GM23248 (cell line): ENCODE data around the gene ZNF19. TPM values are rescaled to one million over a fixed set of nuclear protein-coding genes. Genes with fewer than 3 reads are reported as not detected.

Experiments used
- DNase-seq: peaks from one replicate; pipeline ENCODE4 v3.0.0-alpha.2; 2015
- H2AFZ ChIP-seq: fragments of 200-600 bp; sonication (generic); 2 replicates; pipeline ENCODE4 v1.6.1; 2016; ENCODE audit warnings: antibody characterized with exemption
- H3F3A ChIP-seq: fragments of 200-600 bp; sonication (generic); 2 replicates; pipeline ENCODE4 v1.6.1; 2016; ENCODE audit warnings: mild to moderate bottlenecking, antibody characterized with exemption, mixed run types; ENCODE audit not compliant: insufficient read depth
- H3K27ac ChIP-seq: fragments of 200-600 bp; sonication (generic); 2 replicates; pipeline ENCODE4 v1.5.1; 2016; ENCODE audit warnings: mild to moderate bottlenecking
- H3K27me3 ChIP-seq: fragments of 200-600 bp; sonication (generic); replicated peaks from 2 replicates; pipeline ENCODE4 v1.6.1; 2016; ENCODE audit warnings: mild to moderate bottlenecking; ENCODE audit not compliant: insufficient read depth
- H3K36me3 ChIP-seq: fragments of 200-600 bp; sonication (generic); 2 replicates; pipeline ENCODE4 v1.6.1; 2016; ENCODE audit warnings: low read depth, mild to moderate bottlenecking
- H3K4me1 ChIP-seq: fragments of 200-600 bp; sonication (generic); 2 replicates; pipeline ENCODE4 v1.6.1; 2016; ENCODE audit warnings: mild to moderate bottlenecking; ENCODE audit not compliant: insufficient read depth
- H3K4me2 ChIP-seq: fragments of 200-600 bp; sonication (generic); one replicate; pipeline ENCODE4 v1.6.1; 2016; ENCODE audit warnings: mild to moderate bottlenecking; ENCODE audit not compliant: unreplicated experiment
- H3K4me3 ChIP-seq: fragments of 200-600 bp; sonication (generic); 2 replicates; pipeline ENCODE4 v1.5.1; 2016; ENCODE audit warnings: mild to moderate bottlenecking
- H3K79me2 ChIP-seq: fragments of 200-600 bp; sonication (generic); 2 replicates; pipeline ENCODE4 v1.6.1; 2016; ENCODE audit warnings: mild to moderate bottlenecking; ENCODE audit not compliant: insufficient read depth
- H3K9ac ChIP-seq: fragments of 200-600 bp; sonication (generic); 2 replicates; pipeline ENCODE4 v1.6.1; 2016; ENCODE audit warnings: mild to moderate bottlenecking
- H3K9me2 ChIP-seq: fragments of 200-600 bp; sonication (generic); 2 replicates; pipeline ENCODE4 v1.6.1; 2016; ENCODE audit warnings: mixed run types, mild to moderate bottlenecking, moderate library complexity; ENCODE audit not compliant: insufficient read depth
- H3K9me3 ChIP-seq: fragments of 200-600 bp; sonication (generic); one replicate; pipeline ENCODE4 v1.6.1; 2017; ENCODE audit warnings: low read depth
- H4K20me1 ChIP-seq: fragments of 200-600 bp; sonication (generic); 2 replicates; pipeline ENCODE4 v1.6.0; 2016; ENCODE audit not compliant: insufficient read depth
- EZH2 ChIP-seq: fragments of 200-600 bp; sonication (generic); IDR thresholded peaks from 2 replicates; pipeline ENCODE4 v1.6.1; 2018; ENCODE audit warnings: antibody characterized with exemption, mild to moderate bottlenecking; ENCODE audit not compliant: insufficient read depth, poor library complexity, severe bottlenecking
- EZH2phosphoT487 ChIP-seq: fragments of 200-600 bp; sonication (generic); IDR thresholded peaks from 2 replicates; pipeline ENCODE4 v1.6.1; 2018; ENCODE audit warnings: antibody characterized with exemption, moderate library complexity, mild to moderate bottlenecking, low read depth; ENCODE audit not compliant: insufficient read depth
- WGBS, 2 experiments: methylation state at CpG; one replicate each; pipeline ENCODE4 v1.1.6; 2015 to 2017; ENCODE audit warnings: low lambda C conversion rate in 2 of 2, low coverage in 1 of 2; ENCODE audit errors: missing lambda C conversion rate in 2 of 2; 5-methylcytosine and 5-hydroxymethylcytosine counted together
- in situ Hi-C: fragments of 300-500 bp; cut with MboI; formaldehyde crosslinking; loops from 2 replicates; pipeline ENCODE4 v1.15.0; 2020
- polyA plus RNA-seq: library from polyadenylated mRNA; unstranded; fragments of >200 nt; fragmentation: Nextera tagmentation; extraction: Ambion mirVana; gene quantifications from 2 replicates; pipeline ENCODE4 v1.2.1, GENCODE V29; 2016
- total RNA-seq: library from RNA; depleted of rRNA; stranded (reverse); fragments of >200 nt; shearing (Covaris generic); gene quantifications from 2 replicates; pipeline ENCODE4 v1.2.3, GENCODE V29; 2014

The ZNF19 gene
- total and polyA plus RNA-seq, 2 experiments from 2014 or later, result 1.3 to 1.7 TPM

GRCh38 chr16:71520550-71520949 is 31.4 kb upstream of the ZNF19 start:
- Histone ChIP-seq H3K9me3 (no peaks in the 10 kb centered on the region), H3K4me1 (no peaks in the 10 kb centered on the region), H3K27ac (no peak overlapping the region), H2AFZ (no peak overlapping the region), H3K9me2 (no peaks in the 10 kb centered on the region), H3K79me2 (no peaks in the 10 kb centered on the region), H3K4me2 (no peak overlapping the region), H3K9ac (no peak overlapping the region), H3K36me3 (no peaks in the 10 kb centered on the region), H3K4me3 (no peak overlapping the region), H3F3A (no peaks in the 10 kb centered on the region), H4K20me1 (no peaks in the 10 kb centered on the region), H3K27me3 (no peaks in the 10 kb centered on the region)
- DNase-seq, result no peak
- TF ChIP-seq EZH2 (no peak), EZH2phosphoT487 (no peak)
- in situ Hi-C loops, result no loop called here
- WGBS, 2 experiments, result 57 to 58% methylated on average over 3 of the region's 3 CpGs

- Histone ChIP-seq H3K9me2 (no peaks in the 10 kb centered on the region), H2AFZ (no peak overlapping the region), H3K79me2 (no peaks in the 10 kb centered on the region), H3K4me2 (no peak overlapping the region), H3K4me3 (no peak overlapping the region), H3K27ac (no peak overlapping the region), H3K27me3 (peaks cover 12% of the 10 kb centered on the region), H4K20me1 (no peaks in the 10 kb centered on the region), H3F3A (no peaks in the 10 kb centered on the region), H3K9me3 (no peaks in the 10 kb centered on the region), H3K4me1 (no peaks in the 10 kb centered on the region), H3K9ac (no peak overlapping the region), H3K36me3 (no peaks in the 10 kb centered on the region)
- WGBS, 2 experiments, result 34 to 43% methylated on average over 3 of the region's 3 CpGs
- TF ChIP-seq EZH2phosphoT487 (no peak), EZH2 (no peak)
- in situ Hi-C loops, result no loop called here
- no peak for DNase-seq
These were observed 25.9 kb upstream of the ZNF19 start for GRCh38 chr16:71515026-71515425.

- Histone ChIP-seq H3K79me2 (no peaks in the 10 kb centered on the region), H3F3A (no peaks in the 10 kb centered on the region), H3K4me2 (no peak overlapping the region), H3K4me1 (no peaks in the 10 kb centered on the region), H3K27me3 (peaks cover 12% of the 10 kb centered on the region), H3K9me3 (no peaks in the 10 kb centered on the region), H3K27ac (no peak overlapping the region), H3K36me3 (no peaks in the 10 kb centered on the region), H3K9me2 (no peaks in the 10 kb centered on the region), H3K9ac (no peak overlapping the region), H4K20me1 (no peaks in the 10 kb centered on the region), H3K4me3 (no peak overlapping the region), H2AFZ (no peak overlapping the region)
- TF ChIP-seq EZH2 (no peak), EZH2phosphoT487 (no peak)
- no peak for DNase-seq
- WGBS, 2 experiments, result 60 to 65% methylated on average over 7 of the region's 7 CpGs
- in situ Hi-C loops, result no loop called here
These were observed 25.4 kb upstream of the ZNF19 start for GRCh38 chr16:71514476-71514875.

- no peaks in the 10 kb centered on the region for H3K4me1 ChIP-seq
- H3K9me3 ChIP-seq, result no peaks in the 10 kb centered on the region
- no peaks in the 10 kb centered on the region for H3K79me2 ChIP-seq
- H3K27ac ChIP-seq, result no peak overlapping the region
- no peak overlapping the region for H3K4me2 ChIP-seq
- H3K27me3 ChIP-seq, result peaks cover 12% of the 10 kb centered on the region
- TF ChIP-seq EZH2 (no peak), EZH2phosphoT487 (no peak)
- no peaks in the 10 kb centered on the region for H3F3A ChIP-seq
- H3K9me2 ChIP-seq, result no peaks in the 10 kb centered on the region
- 0% methylated on average over 1 of the region's 1 CpG for WGBS, 2 experiments
- H2AFZ ChIP-seq, result no peak overlapping the region
- no peak overlapping the region for H3K9ac ChIP-seq
- H3K4me3 ChIP-seq, result no peak overlapping the region
- DNase-seq, result no peak
- in situ Hi-C loops, result no loop called here
- no peaks in the 10 kb centered on the region for H4K20me1 ChIP-seq
- no peaks in the 10 kb centered on the region for H3K36me3 ChIP-seq
These were observed 24.2 kb upstream of the ZNF19 start for GRCh38 chr16:71513302-71513701.

GRCh38 chr16:71507061-71507460 is 17.9 kb upstream of the ZNF19 start:
- H3K4me1 ChIP-seq, result no peaks in the 10 kb centered on the region
- no peaks in the 10 kb centered on the region for H3F3A ChIP-seq
- H3K79me2 ChIP-seq, result no peaks in the 10 kb centered on the region
- H3K27ac ChIP-seq, result no peak overlapping the region
- H3K27me3 ChIP-seq, result peaks cover 3% of the 10 kb centered on the region
- H3K36me3 ChIP-seq, result no peaks in the 10 kb centered on the region
- in situ Hi-C loops, result no loop called here
- no peaks in the 10 kb centered on the region for H3K9me2 ChIP-seq
- no peaks in the 10 kb centered on the region for H3K9me3 ChIP-seq
- TF ChIP-seq EZH2 (no peak), EZH2phosphoT487 (no peak)
- no peak for DNase-seq
- 5 to 7% methylated on average over 1 of the region's 1 CpG for WGBS, 2 experiments
- H3K9ac ChIP-seq, result no peak overlapping the region
- no peaks in the 10 kb centered on the region for H4K20me1 ChIP-seq
- no peak overlapping the region for H3K4me3 ChIP-seq
- no peak overlapping the region for H2AFZ ChIP-seq
- no peak overlapping the region for H3K4me2 ChIP-seq
